ENCODE results near the gene FUT6. TPM values are rescaled to one million over a fixed set of nuclear protein-coding genes. Genes with fewer than 3 reads are reported as not detected.

The FUT6 gene
- total RNA-seq, 6 experiments from 2014 or later: not detected

DNA sequence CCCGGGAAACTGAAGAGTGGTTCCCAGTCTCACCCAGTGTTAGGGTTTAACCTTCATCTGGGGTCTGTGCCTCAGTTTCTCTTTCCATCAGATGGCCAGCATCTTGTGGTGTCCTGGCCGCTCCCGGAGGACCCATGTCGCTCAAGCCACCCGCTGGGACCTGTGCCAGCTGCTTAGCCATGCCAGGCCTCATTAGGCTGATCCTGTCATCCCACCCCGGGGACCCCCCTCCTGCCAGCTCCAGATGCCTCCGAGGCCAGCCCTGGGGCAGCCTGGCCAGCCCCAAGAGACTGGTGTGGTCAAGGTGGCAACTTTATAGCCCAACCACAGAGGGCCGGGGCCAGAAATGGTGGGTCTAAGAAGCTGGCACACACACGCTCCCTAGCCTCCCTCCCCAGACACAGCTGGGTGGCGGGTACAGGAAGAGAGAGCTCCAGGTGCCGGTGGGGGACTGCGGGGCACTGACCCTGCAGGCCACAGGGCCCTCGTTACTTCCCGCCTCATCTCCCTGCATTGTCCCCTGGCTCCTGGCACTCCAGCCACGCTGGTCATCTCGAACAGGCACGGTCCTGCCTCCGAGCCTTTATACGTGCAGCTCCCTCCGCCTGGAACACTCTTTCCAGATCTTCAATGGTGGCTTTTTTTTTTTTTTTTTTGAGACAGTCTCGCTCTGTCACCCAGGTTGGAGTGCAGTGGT lies 31.2 kb downstream of the FUT6 start:
- no peak for DNase-seq
- Mint-ChIP-seq H3K27ac (no peak overlapping the region), H3K4me3 (no peak overlapping the region), H3K9me3 (no peaks in the 10 kb centered on the region), H3K36me3 (ENCODE audit: low read depth) (no peaks in the 10 kb centered on the region), H3K27me3 (ENCODE audit: insufficient read depth) (peaks cover 22% of the 10 kb centered on the region), H3K4me1 (ENCODE audit: low read depth) (peaks cover 5% of the 10 kb centered on the region; the same call in 1 of the 2 replicates)
- TF ChIP-seq, protein P1, sequence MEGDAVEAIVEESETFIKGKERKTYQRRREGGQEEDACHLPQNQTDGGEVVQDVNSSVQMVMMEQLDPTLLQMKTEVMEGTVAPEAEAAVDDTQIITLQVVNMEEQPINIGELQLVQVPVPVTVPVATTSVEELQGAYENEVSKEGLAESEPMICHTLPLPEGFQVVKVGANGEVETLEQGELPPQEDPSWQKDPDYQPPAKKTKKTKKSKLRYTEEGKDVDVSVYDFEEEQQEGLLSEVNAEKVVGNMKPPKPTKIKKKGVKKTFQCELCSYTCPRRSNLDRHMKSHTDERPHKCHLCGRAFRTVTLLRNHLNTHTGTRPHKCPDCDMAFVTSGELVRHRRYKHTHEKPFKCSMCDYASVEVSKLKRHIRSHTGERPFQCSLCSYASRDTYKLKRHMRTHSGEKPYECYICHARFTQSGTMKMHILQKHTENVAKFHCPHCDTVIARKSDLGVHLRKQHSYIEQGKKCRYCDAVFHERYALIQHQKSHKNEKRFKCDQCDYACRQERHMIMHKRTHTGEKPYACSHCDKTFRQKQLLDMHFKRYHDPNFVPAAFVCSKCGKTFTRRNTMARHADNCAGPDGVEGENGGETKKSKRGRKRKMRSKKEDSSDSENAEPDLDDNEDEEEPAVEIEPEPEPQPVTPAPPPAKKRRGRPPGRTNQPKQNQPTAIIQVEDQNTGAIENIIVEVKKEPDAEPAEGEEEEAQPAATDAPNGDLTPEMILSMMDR (IDR thresholded peaks at IDR 0.05): no peak

DNA sequence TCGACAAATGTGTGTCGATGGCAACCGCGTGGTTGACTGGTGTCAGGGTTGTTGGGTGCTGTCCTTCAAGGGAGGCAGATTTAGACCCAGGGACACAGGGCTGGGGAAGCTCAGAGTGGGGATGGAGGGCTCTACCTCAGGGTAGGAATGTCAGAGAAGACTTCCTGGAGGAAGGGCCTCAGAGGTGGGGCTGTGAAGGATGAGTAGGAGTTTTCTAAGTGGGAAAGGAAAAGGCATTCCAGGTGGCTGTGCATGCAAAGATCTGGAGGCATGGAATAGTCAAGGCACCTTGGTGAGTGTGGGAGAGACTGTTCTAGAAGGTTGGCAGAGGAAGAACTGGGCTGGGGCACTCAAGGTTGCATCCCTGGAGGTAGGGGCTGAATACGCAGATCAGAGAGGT lies 32.6 kb downstream of the FUT6 start:
- no peaks in the 10 kb centered on the region for H3K9me3 Mint-ChIP-seq
- H3K27me3 Mint-ChIP-seq (ENCODE audit: insufficient read depth): peaks cover 25% of the 10 kb centered on the region
- H3K4me1 Mint-ChIP-seq (ENCODE audit: low read depth): peaks cover 9% of the 10 kb centered on the region; the same call in 1 of the 2 replicates
- H3K4me3 Mint-ChIP-seq: no peak overlapping the region
- no peaks in the 10 kb centered on the region for H3K36me3 Mint-ChIP-seq (ENCODE audit: low read depth)
- TF ChIP-seq, protein P1 (IDR thresholded peaks at IDR 0.05): no peak
- no peak for DNase-seq
- no peak overlapping the region for H3K27ac Mint-ChIP-seq

DNA sequence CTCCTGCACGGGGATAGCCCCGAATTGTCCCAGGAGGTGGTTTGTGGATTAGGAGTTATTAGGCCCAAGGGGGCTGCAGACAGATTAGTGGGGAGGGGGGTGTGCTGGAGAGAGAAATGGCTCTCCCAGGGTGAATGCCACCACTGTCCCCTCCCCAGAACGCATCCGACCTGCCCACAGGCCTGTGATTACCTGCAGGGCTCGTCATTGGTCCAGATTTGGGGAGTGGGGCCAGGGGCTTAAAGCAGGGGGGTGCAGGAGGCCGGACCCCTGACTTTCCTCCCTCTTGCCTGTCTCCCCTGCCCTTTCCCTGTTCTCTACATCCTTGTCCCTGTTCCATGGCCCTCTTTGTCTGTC lies 33.4 kb downstream of the FUT6 start:
- Mint-ChIP-seq H3K4me3 (no peak overlapping the region), H3K9me3 (no peaks in the 10 kb centered on the region), H3K27ac (no peak overlapping the region), H3K36me3 (ENCODE audit: low read depth) (no peaks in the 10 kb centered on the region), H3K27me3 (ENCODE audit: insufficient read depth) (peaks cover 28% of the 10 kb centered on the region), H3K4me1 (ENCODE audit: low read depth) (peaks cover 12% of the 10 kb centered on the region; the same call in 1 of the 2 replicates)
- TF ChIP-seq, protein P1 (IDR thresholded peaks at IDR 0.05): peak; percentile 26; the same call in 1 of the 2 replicates
- no peak for DNase-seq

DNA sequence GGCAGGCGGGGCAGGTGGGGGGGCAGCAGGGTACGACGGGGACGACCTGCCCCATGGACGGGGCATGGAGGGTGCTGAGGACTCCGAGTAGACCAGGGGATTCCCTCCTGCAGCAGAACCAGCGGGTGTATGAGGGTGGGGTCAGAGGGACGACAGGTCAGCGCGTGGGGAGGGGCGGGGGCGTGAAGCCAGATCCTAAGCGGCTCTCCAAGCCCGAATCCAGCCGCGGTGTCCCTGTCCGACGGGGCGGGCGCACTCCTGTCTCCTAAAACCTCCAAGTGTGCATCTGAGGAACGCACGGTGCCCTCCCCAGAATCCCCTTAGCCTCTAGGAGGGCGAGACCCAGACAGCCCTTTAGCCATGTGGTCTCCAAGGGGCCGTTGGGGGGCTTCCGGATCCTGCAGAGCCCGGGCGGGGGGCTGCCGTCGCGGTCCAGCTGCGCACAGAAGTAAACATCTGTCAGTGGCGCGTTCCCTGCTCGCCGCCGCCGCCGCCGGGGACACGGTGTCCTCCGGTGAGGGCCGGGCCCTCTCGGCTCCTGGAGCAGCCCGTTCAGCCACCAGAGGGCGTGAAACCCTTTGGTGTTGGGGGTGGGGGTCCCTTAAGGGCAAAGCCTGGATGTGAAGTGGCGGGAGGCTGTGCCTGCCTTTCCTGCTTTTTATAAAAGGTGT lies 33.9 kb downstream of the FUT6 start:
- Mint-ChIP-seq H3K27me3 (ENCODE audit: insufficient read depth) (peaks cover 28% of the 10 kb centered on the region), H3K9me3 (no peaks in the 10 kb centered on the region), H3K27ac (no peak overlapping the region), H3K4me1 (ENCODE audit: low read depth) (peaks cover 12% of the 10 kb centered on the region; the same call in 1 of the 2 replicates), H3K4me3 (no peak overlapping the region), H3K36me3 (ENCODE audit: low read depth) (no peaks in the 10 kb centered on the region)
- peak; percentile 25 for DNase-seq
- TF ChIP-seq, protein P1 (IDR thresholded peaks at IDR 0.05): peak; percentile 82

DNA sequence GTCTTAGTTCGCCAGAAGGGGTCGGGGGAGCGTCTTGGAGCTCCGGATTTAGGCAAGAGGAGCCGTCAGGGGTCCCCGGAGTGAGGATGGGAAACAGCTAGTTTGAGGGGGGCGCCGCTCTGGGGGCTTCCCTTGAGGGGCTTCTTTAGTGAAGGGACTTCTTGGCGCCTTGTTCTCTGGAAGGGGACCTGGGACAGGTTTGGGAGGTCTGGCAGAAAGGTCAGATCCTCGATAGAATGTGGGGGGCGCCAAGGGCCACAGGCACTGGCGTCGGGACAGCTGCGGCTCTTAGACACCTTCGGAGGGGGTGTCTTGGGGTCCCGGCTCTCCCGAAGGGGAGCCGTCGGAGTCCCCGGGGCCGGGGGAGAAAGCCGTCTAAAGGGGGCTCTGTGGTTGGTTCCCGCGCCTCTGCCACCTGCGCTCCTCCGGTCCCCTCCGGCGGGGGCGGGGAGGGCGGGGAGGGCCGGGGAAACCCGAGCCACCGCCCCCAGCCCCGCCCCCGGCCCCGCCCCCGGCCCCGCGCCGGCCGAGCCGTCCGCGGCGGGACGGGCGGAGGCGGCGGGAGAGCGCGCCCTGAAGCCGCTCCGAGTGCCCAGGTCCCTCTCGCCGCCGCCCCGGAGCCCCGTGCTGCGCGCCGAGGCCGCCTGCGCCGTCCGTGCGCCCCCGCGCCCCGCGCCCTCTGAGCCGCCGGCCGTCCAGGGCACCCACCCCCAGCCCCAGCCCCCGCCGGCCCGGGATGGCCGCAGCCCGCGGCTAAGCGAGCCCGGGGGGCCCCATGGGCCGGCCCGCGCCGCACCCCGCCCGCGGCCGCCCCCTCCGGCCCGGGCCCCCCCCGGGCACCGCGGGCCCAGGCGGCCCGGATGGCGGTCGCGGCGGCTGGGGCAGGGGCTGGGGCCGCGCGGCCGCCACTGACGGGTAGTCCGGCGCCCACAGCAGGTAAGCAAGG lies 34.7 kb downstream of the FUT6 start, which contains the start of gene NRTN:
Gene NRTN, plus strand, starts transcription at position 552 of the 946 bp plus-strand sequence. CDS start 19,099 bp downstream, outside the sequence.
- TF ChIP-seq, protein P1 (IDR thresholded peaks at IDR 0.05): no peak
- peaks cover 28% of the 10 kb centered on the region for H3K27me3 Mint-ChIP-seq (ENCODE audit: insufficient read depth)
- no peak within 1 kb of the TSS for H3K27ac Mint-ChIP-seq
- H3K4me1 Mint-ChIP-seq (ENCODE audit: low read depth): peaks cover 12% of the 10 kb centered on the region; the same call in 1 of the 2 replicates
- H3K4me3 Mint-ChIP-seq: peak within 1 kb of the TSS; percentile 69; the same call in 1 of the 2 replicates
- DNase-seq: no peak
- no peaks in the 10 kb centered on the region for H3K9me3 Mint-ChIP-seq
- H3K36me3 Mint-ChIP-seq (ENCODE audit: low read depth): no peaks in the 10 kb centered on the region
